Stimulated activated CD4-positive, alpha-beta T cell treated with anti-CD3 and anti-CD28 coated beads, Interleukin-2, amount 100 ng/mL, for 48 hours (primary cell): ENCODE data around the gene FAF2.
"Not testable (repeated sequence)": the region's sequence is repeated elsewhere in the genome, so short reads cannot be mapped to it uniquely, and the experiment has no call there.

Source experiments
- DNase-seq, 2 donors: peaks; one replicate each; pipeline ENCODE4 v3.0.0-alpha.2; 2020

FAF2 gene, protein sequence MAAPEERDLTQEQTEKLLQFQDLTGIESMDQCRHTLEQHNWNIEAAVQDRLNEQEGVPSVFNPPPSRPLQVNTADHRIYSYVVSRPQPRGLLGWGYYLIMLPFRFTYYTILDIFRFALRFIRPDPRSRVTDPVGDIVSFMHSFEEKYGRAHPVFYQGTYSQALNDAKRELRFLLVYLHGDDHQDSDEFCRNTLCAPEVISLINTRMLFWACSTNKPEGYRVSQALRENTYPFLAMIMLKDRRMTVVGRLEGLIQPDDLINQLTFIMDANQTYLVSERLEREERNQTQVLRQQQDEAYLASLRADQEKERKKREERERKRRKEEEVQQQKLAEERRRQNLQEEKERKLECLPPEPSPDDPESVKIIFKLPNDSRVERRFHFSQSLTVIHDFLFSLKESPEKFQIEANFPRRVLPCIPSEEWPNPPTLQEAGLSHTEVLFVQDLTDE

GRCh38 chr5:176447978-176448608 lies at the start of gene FAF2:
FAF2 (plus strand) TSS chr5:176448385; CDS start chr5:176448408, 23 bp downstream.
- peak; percentile 100 for DNase-seq

DNA sequence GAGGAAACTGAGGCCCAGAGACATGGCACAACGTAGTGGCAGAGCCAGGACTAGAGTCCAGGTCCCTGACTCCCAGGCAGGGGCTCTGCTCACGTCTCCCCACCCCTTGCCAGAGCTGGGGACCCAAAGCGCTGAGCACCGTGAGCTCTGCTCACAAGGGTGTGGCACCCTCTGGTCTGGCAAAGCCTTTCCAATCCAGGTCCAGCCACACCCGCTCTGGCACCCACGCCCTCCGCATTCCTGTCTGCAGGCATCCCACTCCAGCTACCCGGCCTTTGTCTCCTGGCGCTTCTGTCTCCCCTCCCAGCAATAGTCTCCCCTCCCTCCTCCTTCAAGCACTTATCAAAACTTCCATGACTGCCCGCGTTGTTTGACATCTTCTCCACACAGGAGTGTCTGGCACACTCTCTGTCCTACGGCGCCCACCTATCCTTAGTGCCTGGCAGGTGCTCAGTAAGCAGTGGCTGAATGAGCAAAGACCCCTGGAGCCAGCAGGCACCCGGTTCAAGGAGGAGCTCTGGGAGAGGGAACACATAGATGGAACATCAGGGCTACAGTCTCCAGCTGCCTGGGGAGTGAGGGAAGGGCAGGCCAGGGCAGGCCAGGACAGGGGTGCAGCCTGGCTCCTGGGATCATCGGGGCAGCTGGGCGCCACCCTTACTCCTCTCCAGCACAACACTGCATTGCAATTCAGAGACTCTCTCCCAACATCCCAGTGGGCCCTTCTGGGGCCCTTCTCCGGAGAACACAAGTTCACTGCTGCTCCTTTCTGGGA lies 47.6 kb upstream of the FAF2 start:
- DNase-seq = no peak

DNA sequence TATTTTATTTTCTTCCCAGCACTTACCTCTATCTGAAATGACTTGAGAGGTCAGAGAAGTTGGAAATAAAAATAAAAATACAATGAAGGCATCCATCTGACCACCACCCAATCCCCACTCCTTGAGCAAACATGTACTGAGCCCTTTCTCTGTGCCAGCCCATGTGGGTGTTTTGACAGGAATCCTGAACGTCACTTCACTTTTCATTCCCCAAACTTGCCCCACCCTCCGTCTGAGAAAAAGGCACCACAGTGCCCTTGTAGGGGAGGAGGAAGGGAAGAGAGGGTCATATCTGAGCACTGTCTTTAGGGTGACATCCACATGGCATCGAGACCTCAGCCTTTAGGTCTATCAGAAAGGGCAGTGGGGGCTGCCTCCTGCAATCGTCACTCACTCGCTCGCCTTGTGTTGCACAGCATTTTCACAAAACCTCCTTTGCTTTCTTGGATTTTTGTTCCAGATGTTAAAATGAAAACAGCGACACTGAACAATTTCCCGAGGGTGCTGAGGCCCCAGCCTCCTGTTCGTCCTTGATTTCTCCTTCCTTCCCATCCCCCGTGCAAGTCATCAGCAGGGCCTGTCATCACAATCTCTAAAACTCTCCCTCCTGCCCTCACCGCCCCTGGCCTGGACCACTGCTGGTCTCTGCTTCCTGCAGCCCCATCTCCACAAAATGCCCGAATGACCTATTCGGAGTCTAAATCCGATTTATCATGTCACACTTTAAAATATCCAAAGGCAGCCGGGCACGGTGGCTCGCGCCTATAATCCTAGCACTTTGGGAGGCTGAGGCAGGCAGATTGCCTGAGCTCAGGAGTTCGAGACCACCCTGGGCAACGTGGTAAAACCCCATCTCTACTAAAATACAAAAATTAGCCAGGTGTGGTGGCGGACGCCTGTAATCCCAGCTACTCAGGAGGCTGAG lies 46.6 kb upstream of the FAF2 start:
- no peak for DNase-seq

GRCh38 chr5:176405656-176406435 lies 42.3 kb upstream of the FAF2 start:
- DNase-seq = no peak

- DNase-seq = no peak
Observed at GRCh38 chr5:176406436-176407052, 41.6 kb upstream of the FAF2 start.

DNA sequence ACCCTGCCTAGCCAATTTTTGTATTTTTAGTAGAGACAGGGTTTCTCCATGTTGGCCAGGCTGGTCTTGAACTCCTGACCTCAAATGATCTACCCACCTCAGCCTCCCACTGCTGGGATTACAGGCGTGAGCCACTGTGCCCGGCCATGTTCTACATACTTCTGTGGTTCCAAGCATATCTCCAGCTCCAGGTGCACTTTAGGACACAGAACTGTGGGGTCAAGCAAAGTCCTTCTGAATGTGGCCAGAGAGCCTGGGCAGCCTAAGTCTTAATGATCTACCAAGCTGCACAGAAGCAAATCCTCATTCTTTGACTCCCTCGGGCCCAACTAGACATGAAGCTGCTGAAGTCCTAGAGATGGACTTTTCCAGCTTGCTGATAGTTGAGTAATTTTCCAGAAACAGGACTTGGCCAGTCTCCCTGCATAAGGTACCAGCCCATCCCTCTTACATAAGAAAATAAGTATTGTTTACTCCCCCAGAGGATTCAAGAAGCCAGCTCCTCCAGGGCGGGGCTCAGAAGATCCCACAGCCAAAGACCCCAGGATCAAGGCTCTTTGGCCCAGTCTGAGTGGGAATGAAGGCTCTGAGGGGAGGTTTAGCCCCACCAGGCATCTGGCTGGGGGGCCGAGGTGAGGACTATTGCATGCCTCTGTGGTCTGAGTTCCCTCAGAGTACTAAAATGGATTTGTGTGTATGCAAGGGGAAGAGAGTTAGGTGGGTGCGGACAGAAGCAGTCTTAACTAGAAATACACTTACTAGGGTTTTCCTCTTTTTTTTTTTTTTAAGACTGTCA lies 40.5 kb upstream of the FAF2 start:
- DNase-seq = no peak

DNA sequence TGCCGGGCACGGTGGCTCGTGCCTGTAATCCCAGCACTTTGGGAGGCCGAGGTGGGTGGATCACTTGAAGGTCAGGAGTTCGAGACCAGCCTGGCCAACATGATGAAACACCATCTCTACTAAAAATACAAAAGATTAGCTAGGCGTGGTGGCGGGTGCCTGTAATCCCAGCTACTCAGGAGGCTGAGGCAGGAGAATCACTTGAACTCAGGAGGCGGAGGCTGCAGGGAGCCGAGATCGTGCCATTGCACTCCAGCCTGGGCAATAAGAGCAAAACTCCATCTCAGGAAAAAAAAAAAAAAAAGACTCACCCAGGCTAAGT lies 40.0 kb upstream of the FAF2 start:
- DNase-seq = not testable (repeated sequence)

GRCh38 chr5:176408590-176408989 lies 39.6 kb upstream of the FAF2 start:
- DNase-seq = no peak

GRCh38 chr5:176409765-176410164 lies 38.4 kb upstream of the FAF2 start:
- no peak for DNase-seq

- no peak for DNase-seq
Observed at GRCh38 chr5:176410486-176411180, 37.6 kb upstream of the FAF2 start.

GRCh38 chr5:176412517-176413254 lies 35.5 kb upstream of the FAF2 start:
- no peak for DNase-seq

GRCh38 chr5:176413255-176413565 lies 35.0 kb upstream of the FAF2 start:
- DNase-seq = no peak

GRCh38 chr5:176413709-176414191 lies 34.4 kb upstream of the FAF2 start:
- no peak for DNase-seq

DNA sequence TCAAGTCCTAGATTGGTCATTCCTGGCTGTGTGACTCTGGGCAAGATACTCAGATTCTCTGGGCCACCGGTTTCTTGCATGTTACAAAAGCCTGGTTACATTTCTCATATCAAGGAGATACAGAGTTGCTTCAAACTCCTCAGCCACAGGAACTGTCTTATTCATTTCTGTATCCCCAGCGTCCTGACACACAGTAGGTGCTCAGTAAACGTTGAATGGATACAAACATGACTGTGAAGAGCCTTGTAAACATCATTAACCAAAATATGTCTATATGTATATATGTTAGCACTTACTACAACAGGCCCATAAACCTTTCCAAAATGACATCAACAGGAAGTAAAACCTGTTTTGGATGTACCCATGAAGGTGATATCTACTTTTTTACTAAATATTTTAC lies 33.5 kb upstream of the FAF2 start:
- DNase-seq = no peak

DNA sequence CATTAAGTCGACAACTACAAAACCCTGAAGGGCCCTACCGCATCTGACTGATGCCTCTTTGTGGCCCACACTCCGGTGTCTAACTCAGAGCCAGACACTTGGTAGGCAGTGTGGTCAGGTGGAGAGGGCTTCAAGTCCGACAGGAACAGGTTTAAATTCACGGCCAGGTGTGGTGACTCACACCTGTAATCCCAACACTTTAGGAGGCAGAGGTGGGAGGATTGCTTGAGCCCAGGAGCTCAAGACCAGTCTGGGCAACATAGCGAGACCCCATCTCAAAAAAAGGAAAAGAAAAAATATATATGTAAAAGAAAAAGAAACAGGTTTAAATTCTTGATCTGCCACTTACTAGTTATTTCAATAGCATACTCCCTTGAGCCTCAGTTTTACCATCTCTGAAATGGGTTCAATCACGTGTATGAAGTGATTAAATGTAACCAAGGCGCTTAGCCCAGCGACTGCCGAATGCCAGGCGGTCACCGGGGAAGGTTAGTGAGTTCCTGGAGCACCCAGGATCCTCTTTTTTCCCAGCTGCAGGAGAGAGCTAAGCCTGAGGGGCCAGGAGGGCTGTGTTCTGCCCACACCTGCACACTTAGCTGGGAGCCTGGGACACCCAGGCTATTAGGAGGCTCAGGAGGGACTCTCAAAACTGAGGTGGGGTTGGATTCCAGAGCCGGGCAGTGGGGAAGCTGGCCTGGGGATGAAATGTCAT lies 32.8 kb upstream of the FAF2 start:
- DNase-seq = no peak

DNA sequence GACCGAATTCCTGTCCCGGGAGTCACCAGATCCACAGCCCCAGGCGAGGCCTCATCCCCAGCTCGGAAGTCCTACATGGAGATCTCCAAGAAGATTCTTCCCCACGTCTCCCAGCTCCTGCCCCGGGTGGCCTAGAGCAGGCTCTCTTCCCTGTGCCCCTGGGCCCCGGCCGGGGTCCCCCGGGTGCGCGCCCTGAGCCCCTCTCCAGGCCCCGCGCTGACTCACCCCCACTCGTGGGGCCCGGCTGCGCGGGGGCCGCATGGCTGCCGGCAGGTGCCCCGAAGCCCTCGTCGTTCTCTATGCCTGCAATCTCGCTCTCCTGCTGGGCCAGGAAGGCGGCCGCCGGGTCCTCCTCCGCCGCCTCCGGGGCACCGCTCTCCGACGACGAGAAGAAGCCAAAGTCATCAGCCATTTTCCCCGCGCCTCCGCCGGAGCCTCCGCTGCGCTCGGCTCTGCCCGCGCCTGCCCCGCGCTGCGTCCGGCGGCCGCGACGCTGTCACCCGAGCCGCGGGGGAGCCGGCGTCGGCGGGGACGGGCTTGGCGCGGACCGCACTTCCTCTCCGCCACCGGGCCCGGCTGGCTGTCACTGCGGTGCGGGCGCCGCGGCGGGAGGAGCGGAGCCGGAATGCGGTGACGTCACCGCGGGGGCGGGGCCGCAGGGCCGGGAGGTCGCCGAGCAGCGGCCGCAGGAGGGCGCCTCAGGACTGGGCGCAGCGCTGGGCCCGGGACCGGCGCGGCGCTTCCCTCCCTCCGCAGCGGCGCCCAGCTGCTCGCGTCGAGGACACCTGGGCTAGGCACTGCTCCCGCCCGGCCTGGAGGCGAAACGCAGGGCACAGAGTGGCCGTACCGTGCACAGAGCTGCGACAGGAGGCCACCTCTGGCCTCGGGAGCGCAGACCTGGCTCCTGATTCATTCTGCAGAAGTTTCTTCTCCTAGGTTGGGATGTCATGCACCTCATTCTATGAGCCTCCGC lies 31.9 kb upstream of the FAF2 start, which contains the start of gene CLTB:
Gene CLTB, minus strand, starts transcription at position 588 of the 973 bp plus-strand sequence. Its CDS starts 176 bp downstream, at position 412.
- peak; percentile 91 to 94 for DNase-seq

DNA sequence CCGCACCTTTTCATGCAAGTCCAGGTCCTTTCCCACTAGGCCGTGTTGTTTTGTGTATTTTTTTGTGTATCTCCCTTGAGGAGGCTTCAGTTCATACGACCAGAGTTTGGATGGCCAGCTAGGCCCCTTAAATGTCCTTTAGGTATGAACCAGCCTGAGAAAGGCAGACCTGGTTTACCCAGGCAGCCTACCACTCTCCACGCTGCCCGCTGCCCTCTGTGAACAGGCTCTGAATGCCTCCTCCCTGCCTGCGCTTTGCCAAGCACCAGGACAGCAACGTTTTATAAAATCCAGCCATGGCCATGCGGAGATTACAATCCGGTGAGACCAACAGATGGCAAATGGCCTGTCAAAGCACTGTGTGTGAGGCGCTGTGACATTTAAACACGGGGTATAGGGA lies 31.2 kb upstream of the FAF2 start:
- no peak for DNase-seq
